NCI-H69 (cell line): ENCODE measurements around the gene PHF2.

Experiments used
- DNase-seq: peaks from one replicate; lab custom pipeline; 2025; lab: John Stamatoyannopoulos, UW

The PHF2 gene

GRCh38 chr9:93701494-93702218, 125.3 kb downstream of the PHF2 start:
- DNase-seq: no peak

GRCh38 chr9:93702261-93702660, 125.9 kb downstream of the PHF2 start:
- no peak for DNase-seq

GRCh38 chr9:93708289-93708986, 132.1 kb downstream of the PHF2 start:
- DNase-seq: no peak

GRCh38 chr9:93708987-93709302, 132.6 kb downstream of the PHF2 start:
- no peak for DNase-seq

- DNase-seq: no peak
These were observed 133.4 kb downstream of the PHF2 start for GRCh38 chr9:93709600-93710369.

- DNase-seq: no peak
These were observed 134.0 kb downstream of the PHF2 start for GRCh38 chr9:93710370-93710723.

GRCh38 chr9:93711002-93711401, 134.6 kb downstream of the PHF2 start:
- DNase-seq: no peak

GRCh38 chr9:93712896-93713295, 136.5 kb downstream of the PHF2 start:
- no peak for DNase-seq

- no peak for DNase-seq
These were observed 137.3 kb downstream of the PHF2 start for GRCh38 chr9:93713716-93714115.

GRCh38 chr9:93721417-93721965, 145.1 kb downstream of the PHF2 start:
- DNase-seq: no peak

- no peak for DNase-seq
These were observed 148.5 kb downstream of the PHF2 start for GRCh38 chr9:93724852-93725251.

GRCh38 chr9:93725382-93725781, 149.0 kb downstream of the PHF2 start:
- DNase-seq: no peak

GRCh38 chr9:93726147-93726546, 149.8 kb downstream of the PHF2 start:
- DNase-seq: no peak
